ENCODE results near the gene MEX3B.

DNA sequence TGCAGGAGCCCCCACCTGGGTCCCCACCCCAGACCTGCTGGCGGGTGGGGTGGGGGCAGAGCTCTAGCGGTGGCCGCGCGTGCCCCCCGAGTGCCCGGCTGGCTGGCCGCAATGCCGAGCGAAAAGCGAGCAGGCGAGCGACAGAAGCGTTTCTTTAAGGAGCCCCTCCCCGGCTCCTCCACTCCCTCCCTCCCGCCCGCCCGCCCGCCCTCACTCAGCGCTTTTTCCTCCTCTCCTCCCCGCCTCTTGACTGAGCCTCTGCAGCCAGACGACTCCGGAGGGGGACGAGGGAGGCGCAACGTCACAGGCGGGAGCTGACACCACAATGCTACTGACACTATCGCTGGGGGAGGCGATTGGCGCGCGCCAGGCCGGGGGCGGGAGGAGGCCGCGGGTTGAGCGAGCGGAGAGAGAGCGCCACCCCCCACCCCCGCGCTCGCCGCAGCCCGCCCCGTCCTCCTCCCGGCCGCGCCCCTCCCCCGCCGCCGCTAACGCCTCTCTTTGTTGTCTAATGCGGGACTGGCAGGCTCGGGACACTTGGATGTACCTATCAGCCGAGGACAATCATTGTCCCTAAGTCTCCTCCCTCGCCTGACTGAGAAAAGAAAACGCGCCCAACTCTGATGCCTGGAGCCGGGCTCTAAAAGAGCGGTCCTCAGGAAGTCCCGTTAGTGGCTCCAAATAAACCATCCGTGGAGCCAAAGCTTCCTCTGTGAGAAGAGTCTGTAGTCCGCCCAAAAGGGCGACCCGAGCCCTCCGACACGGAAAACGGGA lies at the start of gene MEX3B:
- TF ChIP-seq, protein P1, sequence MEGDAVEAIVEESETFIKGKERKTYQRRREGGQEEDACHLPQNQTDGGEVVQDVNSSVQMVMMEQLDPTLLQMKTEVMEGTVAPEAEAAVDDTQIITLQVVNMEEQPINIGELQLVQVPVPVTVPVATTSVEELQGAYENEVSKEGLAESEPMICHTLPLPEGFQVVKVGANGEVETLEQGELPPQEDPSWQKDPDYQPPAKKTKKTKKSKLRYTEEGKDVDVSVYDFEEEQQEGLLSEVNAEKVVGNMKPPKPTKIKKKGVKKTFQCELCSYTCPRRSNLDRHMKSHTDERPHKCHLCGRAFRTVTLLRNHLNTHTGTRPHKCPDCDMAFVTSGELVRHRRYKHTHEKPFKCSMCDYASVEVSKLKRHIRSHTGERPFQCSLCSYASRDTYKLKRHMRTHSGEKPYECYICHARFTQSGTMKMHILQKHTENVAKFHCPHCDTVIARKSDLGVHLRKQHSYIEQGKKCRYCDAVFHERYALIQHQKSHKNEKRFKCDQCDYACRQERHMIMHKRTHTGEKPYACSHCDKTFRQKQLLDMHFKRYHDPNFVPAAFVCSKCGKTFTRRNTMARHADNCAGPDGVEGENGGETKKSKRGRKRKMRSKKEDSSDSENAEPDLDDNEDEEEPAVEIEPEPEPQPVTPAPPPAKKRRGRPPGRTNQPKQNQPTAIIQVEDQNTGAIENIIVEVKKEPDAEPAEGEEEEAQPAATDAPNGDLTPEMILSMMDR (conservative IDR thresholded peaks at IDR 0.05 in 1 of 2, IDR thresholded peaks at IDR 0.05 in 1 of 2; ENCODE audit: low read depth in 1 of 2, low read length in 2 of 2): no peak
- no peak for TF ChIP-seq EZH2 (IDR thresholded peaks at IDR 0.05; ENCODE audit: low read length, missing control alignments)
